H1 (cell line): ENCODE results near the gene ADCY1. TPM values are rescaled to one million over a fixed set of nuclear protein-coding genes. Genes with fewer than 3 reads are reported as not detected.

Experiments used
- CTCF ChIA-PET: fragments of 300-600 bp; sonication (Branson Sonifier 250); formaldehyde crosslinking; loops from one replicate; lab custom pipeline; 2021; ENCODE audit not compliant: partially characterized antibody; lab: Charles Lee
- POLR2A ChIA-PET: fragments of 300-600 bp; sonication (Branson Sonifier 250); formaldehyde crosslinking; loops from one replicate; lab custom pipeline; 2021; ENCODE audit warnings: inconsistent platforms; ENCODE audit not compliant: partially characterized antibody; lab: Charles Lee
- DNase-seq, 2 experiments: peaks; one replicate each; pipeline versions ENCODE4 v3.0.0 to v3.0.0-alpha.2; 2010 to 2022; ENCODE audit warnings: low spot score in 2 of 2, low read depth in 1 of 2, mixed read lengths in 1 of 2
- FAIRE-seq: peaks from 2 replicates; lab custom pipeline; 2011; peaks lifted over from hg19 to GRCh38; lab: Jason Lieb, UNC
- H2AFZ ChIP-seq: 2 replicates; pipeline ENCODE4 v1.8.1; 2012; ENCODE audit warnings: low read length, inconsistent platforms
- H2AK5ac ChIP-seq: 2 replicates; pipeline ENCODE4 v1.6.1; 2013; ENCODE audit warnings: low read depth, low read length
- H2BK120ac ChIP-seq: replicated peaks from 2 replicates; pipeline ENCODE3; 2013; ENCODE audit warnings: low read depth, low read length, inconsistent platforms
- H2BK12ac ChIP-seq: 2 replicates; pipeline ENCODE4 v1.6.1; 2013; ENCODE audit warnings: low read depth, low read length
- H2BK15ac ChIP-seq: 2 replicates; pipeline ENCODE4 v1.6.1; 2013; ENCODE audit warnings: low read length
- H2BK20ac ChIP-seq: 2 replicates; pipeline ENCODE4 v1.6.1; 2013; ENCODE audit warnings: low read length
- H2BK5ac ChIP-seq: 2 replicates; pipeline ENCODE4 v1.6.1; 2013; ENCODE audit warnings: low read depth, low read length
- H3K14ac ChIP-seq: 2 replicates; pipeline ENCODE4 v1.6.1; 2013; ENCODE audit warnings: inconsistent platforms; ENCODE audit not compliant: insufficient read length
- H3K18ac ChIP-seq: 2 replicates; pipeline ENCODE4 v1.6.1; 2013; ENCODE audit warnings: low read length; ENCODE audit errors: extremely low read depth
- H3K23ac ChIP-seq: 2 replicates; pipeline ENCODE4 v1.6.1; 2013; ENCODE audit warnings: inconsistent platforms; ENCODE audit not compliant: insufficient read length
- H3K23me2 ChIP-seq: 2 replicates; pipeline ENCODE4 v1.6.1; 2013; ENCODE audit warnings: low read depth, low read length
- H3K27ac ChIP-seq: 2 replicates; pipeline ENCODE4 v1.6.1; 2011; ENCODE audit warnings: low read depth, low read length, inconsistent platforms
- H3K27me3 ChIP-seq, 4 experiments: replicated peaks in 1 of 4; 1 replicate in 1 of 4; 2 replicates in 3 of 4; pipeline versions ENCODE4 v1.6.1 to v1.8.1; 2011 to 2013; ENCODE audit warnings: low read length in 3 of 4, mild to moderate bottlenecking in 3 of 4, inconsistent platforms in 2 of 4, mixed read lengths in 2 of 4, moderate library complexity in 1 of 4; ENCODE audit not compliant: control insufficient read depth in 3 of 4, insufficient read depth in 3 of 4; ENCODE audit errors: extremely low read depth in 1 of 4
- H3K36me3 ChIP-seq, 4 experiments: 2 replicates each; pipeline versions ENCODE4 v1.6.1 to v1.8.1; 2011 to 2013; ENCODE audit warnings: mild to moderate bottlenecking in 4 of 4, low read length in 3 of 4, moderate library complexity in 2 of 4, control low read depth in 1 of 4, inconsistent platforms in 1 of 4; ENCODE audit not compliant: insufficient read depth in 4 of 4, control insufficient read depth in 2 of 4
- H3K4ac ChIP-seq: replicated peaks from 2 replicates; pipeline ENCODE3; 2013; ENCODE audit warnings: low read length, low read depth, mixed read lengths, inconsistent platforms; ENCODE audit not compliant: insufficient read length
- H3K4me1 ChIP-seq, 4 experiments: replicated peaks in 1 of 4; 1 replicate in 1 of 4; 2 replicates in 3 of 4; pipeline versions ENCODE4 v1.6.1 to v1.8.1; 2011 to 2013; ENCODE audit warnings: low read length in 3 of 4, inconsistent platforms in 2 of 4, mixed read lengths in 1 of 4; ENCODE audit not compliant: insufficient read depth in 4 of 4, control insufficient read depth in 3 of 4
- H3K4me2 ChIP-seq, 2 experiments: 2 replicates each; pipeline versions ENCODE4 v1.6.1 to v1.8.1; 2011 to 2013; ENCODE audit warnings: low read depth in 2 of 2, low read length in 2 of 2, control low read depth in 1 of 2, inconsistent platforms in 1 of 2, mild to moderate bottlenecking in 1 of 2; ENCODE audit not compliant: insufficient read depth in 1 of 2
- H3K4me3 ChIP-seq, 4 experiments: fragments of 200-600, 300-600 bp in 1 of 4; sonication (generic), shearing (Covaris generic), sonication (Bioruptor Twin) in 1 of 4; 2 replicates each; pipeline versions ENCODE4 v1.5.1 to v1.8.1; 2011 to 2016; ENCODE audit warnings: low read length in 4 of 4, low read depth in 3 of 4, control low read depth in 2 of 4, inconsistent platforms in 2 of 4, mild to moderate bottlenecking in 2 of 4, mixed read lengths in 1 of 4, moderate library complexity in 1 of 4; ENCODE audit not compliant: insufficient read depth in 2 of 4; ENCODE audit errors: extremely low read depth in 1 of 4
- H3K56ac ChIP-seq: replicated peaks from 2 replicates; pipeline ENCODE3; 2013; ENCODE audit warnings: low read depth, mild to moderate bottlenecking, mixed read lengths, low read length, inconsistent platforms; ENCODE audit not compliant: insufficient read length
- H3K79me1 ChIP-seq: 2 replicates; pipeline ENCODE4 v1.6.1; 2013; ENCODE audit warnings: low read depth, low read length, control low read depth
- H3K79me2 ChIP-seq, 2 experiments: 2 replicates each; pipeline versions ENCODE4 v1.6.1 to v1.8.1; 2012 to 2013; ENCODE audit warnings: low read length in 2 of 2, mild to moderate bottlenecking in 2 of 2, inconsistent platforms in 1 of 2; ENCODE audit not compliant: insufficient read depth in 2 of 2, control insufficient read depth in 1 of 2
- H3K9ac ChIP-seq, 4 experiments: replicated peaks in 1 of 4; 1 replicate in 1 of 4; 2 replicates in 3 of 4; pipeline versions ENCODE4 v1.6.1 to v1.8.1; 2011 to 2013; ENCODE audit warnings: low read depth in 3 of 4, low read length in 3 of 4, control low read depth in 2 of 4, mild to moderate bottlenecking in 2 of 4, moderate library complexity in 2 of 4, inconsistent platforms in 1 of 4; ENCODE audit errors: extremely low read depth in 1 of 4
- H3K9me3 ChIP-seq, 2 experiments: 2 replicates each; pipeline versions ENCODE4 v1.6.1 to v1.8.1; 2012 to 2013; ENCODE audit warnings: mild to moderate bottlenecking in 2 of 2, moderate library complexity in 2 of 2, control low read depth in 1 of 2, inconsistent platforms in 1 of 2, low read depth in 1 of 2, low read length in 1 of 2, mixed read lengths in 1 of 2; ENCODE audit not compliant: insufficient read depth in 2 of 2
- H4K20me1 ChIP-seq, 2 experiments: replicated peaks in 1 of 2; 2 replicates each; pipeline versions ENCODE3 to v1.8.1; 2011 to 2013; ENCODE audit warnings: inconsistent platforms in 2 of 2, low read length in 2 of 2, mild to moderate bottlenecking in 1 of 2; ENCODE audit not compliant: insufficient read depth in 2 of 2, control insufficient read depth in 1 of 2
- H4K5ac ChIP-seq: 2 replicates; pipeline ENCODE4 v1.6.1; 2013; ENCODE audit warnings: low read length, low read depth, mixed read lengths, inconsistent platforms; ENCODE audit not compliant: insufficient read length
- H4K8ac ChIP-seq: 2 replicates; pipeline ENCODE4 v1.8.0; 2013; ENCODE audit warnings: mild to moderate bottlenecking, moderate library complexity, low read length, inconsistent platforms; ENCODE audit not compliant: insufficient read depth; ENCODE audit errors: extremely low read depth
- H4K91ac ChIP-seq: replicated peaks from 2 replicates; pipeline ENCODE3; 2013; ENCODE audit warnings: low read length, mixed read lengths, inconsistent platforms; ENCODE audit not compliant: insufficient read length
- TBP ChIP-seq: IDR thresholded peaks from 2 replicates; pipeline ENCODE4 v1.6.1; 2011; ENCODE audit warnings: low read depth, low read length, improper control_type of control experiment
- WGBS, 2 experiments: shearing (Covaris generic) in 1 of 2; methylation state at CpG; one replicate each; pipeline versions ENCODE4 v1.1.6 to v1.1.7; 2013 to 2015; ENCODE audit warnings: low lambda C conversion rate in 2 of 2, mixed read lengths in 2 of 2, inconsistent platforms in 1 of 2, low coverage in 1 of 2, missing lambda C conversion rate in 1 of 2; ENCODE audit not compliant: insufficient replicate concordance in 2 of 2, insufficient coverage in 1 of 2, insufficient read length in 1 of 2; ENCODE audit errors: extremely low coverage in 1 of 2, missing lambda C conversion rate in 1 of 2; 5-methylcytosine and 5-hydroxymethylcytosine counted together
- polyA plus RNA-seq, 7 experiments: library from polyadenylated mRNA; depleted of rRNA in 3 of 7; stranded (reverse) in 5 of 7; unstranded in 2 of 7; fragments of >200 nt in 5 of 7; fragments of 200-250 nt in 2 of 7; gene quantifications; 1 replicate in 5 of 7; 2 replicates in 1 of 7; 4 replicates in 1 of 7; pipeline versions ENCODE4 v1.2.1 to v1.2.3, GENCODE V29; 2011 to 2013; ENCODE audit warnings: missing spikeins in 2 of 7, mixed read lengths in 2 of 7
- total RNA-seq: library from RNA; stranded (reverse); fragmentation: NEBNext Ultra II Directional; extraction: Animal tissue kit (Norgen Biotek cat#: 25700); gene quantifications from 2 replicates; pipeline ENCODE4 v1.2.1, GENCODE V29; 2021

Gene ADCY1
- total and polyA plus RNA-seq, 2 of the 8 experiments (the other 6 are each of a cell fraction or from before 2014, with no cell fraction given), result 7.9 to 26.9 TPM

DNA sequence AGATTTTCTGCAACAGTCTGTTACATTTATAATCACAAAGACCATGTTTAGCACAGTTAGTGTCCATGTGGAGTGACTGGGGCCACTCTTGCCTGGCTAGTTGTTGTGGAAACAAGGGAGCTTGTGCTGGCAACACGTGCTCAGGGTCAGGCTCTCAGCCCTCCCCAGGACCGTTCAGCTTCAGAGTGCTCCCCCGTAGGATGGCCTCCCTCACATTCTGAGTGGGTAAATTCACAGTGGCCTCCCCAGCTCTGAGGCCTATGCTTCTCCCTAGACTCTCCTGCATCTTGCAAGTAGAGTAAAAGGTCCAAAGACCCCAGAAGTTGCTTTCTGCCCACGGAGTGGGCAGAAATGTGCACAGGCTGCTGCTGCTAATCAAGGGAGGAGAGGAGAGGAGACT is 122.3 kb downstream of the ADCY1 start:
- no peak overlapping the region for H4K5ac ChIP-seq

More for the DNA sequence above, 122.3 kb downstream of the ADCY1 start:
- CTCF ChIA-PET, result interaction anchor here (1.0 to 1.4 kb wide), 3 partner anchors 27 to 116 kb away, joined by 3 to 5 read pairs (median 3); no protein-coding TSS in a partner anchor
- Histone ChIP-seq H3K4ac (no peak overlapping the region), H3K9me3 (no peaks in the 10 kb centered on the region), H4K91ac (no peak overlapping the region), H3K23me2 (no peaks in the 10 kb centered on the region), H2BK5ac (no peak overlapping the region), H3K23ac (no peak overlapping the region), H3K79me1 (peaks cover 3% of the 10 kb centered on the region; the same call in 1 of the 2 replicates), H3K4me2 (no peak overlapping the region), H2BK12ac (no peak overlapping the region), H2BK20ac (no peak overlapping the region), H2BK15ac (no peak overlapping the region), H4K8ac (no peak overlapping the region), H3K4me1 (peaks cover 0 to 3% (median 0%) of the 10 kb centered on the region in 4 experiments; a peak in 1 of 7 replicates), H3K4me3 (no peak overlapping the region), H3K14ac (no peak overlapping the region), H4K20me1 (peaks cover 0 to 1% of the 10 kb centered on the region in 2 experiments), H3K18ac (no peak overlapping the region), H2AFZ (no peak overlapping the region), H3K56ac (no peak overlapping the region), H2AK5ac (no peak overlapping the region), H3K79me2 (no peaks in the 10 kb centered on the region), H3K27ac (no peak overlapping the region), H3K9ac (no peak overlapping the region), H3K27me3 (no peaks in the 10 kb centered on the region), H2BK120ac (no peak overlapping the region), H3K36me3 (peaks cover 0 to 3% (median under 1%) of the 10 kb centered on the region in 4 experiments; a peak in 3 of 8 replicates)
- WGBS, 2 experiments, result 86% methylated on average over 4 of the region's 4 CpGs; no CpG with 5 or more reads in 1 of the 2 experiments
- TF ChIP-seq TBP, result no peak
- DNase-seq (peak in 1 of 2 experiments; percentile 30), FAIRE-seq (no peak)
- POLR2A ChIA-PET, result no interaction called here
